NCI-H2029 treated with DMSO at 0.1 percent for 48 hours (cell line): ENCODE data around the gene IRX5.

ENCODE experiments used
- DNase-seq: peaks from one replicate; lab custom pipeline; 2025; lab: John Stamatoyannopoulos, UW

Gene IRX5

GRCh38 chr16:54931120-54932014 lies 702 bp downstream of the IRX5 start:
- DNase-seq = no peak

GRCh38 chr16:54932021-54932660 lies 1.5 kb downstream of the IRX5 start:
- DNase-seq = no peak

DNA sequence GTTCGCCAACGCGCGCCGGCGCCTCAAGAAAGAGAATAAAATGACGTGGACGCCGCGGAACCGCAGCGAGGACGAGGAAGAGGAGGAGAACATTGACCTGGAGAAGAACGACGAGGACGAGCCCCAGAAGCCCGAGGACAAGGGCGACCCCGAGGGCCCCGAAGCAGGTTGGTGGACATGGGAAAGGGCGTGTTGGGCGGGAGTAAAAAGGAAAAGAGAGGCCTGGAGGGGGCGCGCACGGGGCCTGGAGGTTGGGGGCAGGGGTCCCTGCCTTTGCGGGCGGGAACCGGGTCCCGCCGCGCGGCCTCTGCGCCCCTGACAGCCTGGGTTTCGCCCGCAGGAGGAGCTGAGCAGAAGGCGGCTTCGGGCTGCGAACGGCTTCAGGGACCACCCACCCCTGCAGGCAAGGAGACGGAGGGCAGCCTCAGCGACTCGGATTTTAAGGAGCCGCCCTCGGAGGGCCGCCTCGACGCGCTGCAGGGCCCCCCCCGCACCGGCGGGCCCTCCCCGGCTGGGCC lies 2.1 kb downstream of the IRX5 start:
- no peak for DNase-seq

GRCh38 chr16:54933281-54934011 lies 2.8 kb downstream of the IRX5 start:
- DNase-seq = no peak

DNA sequence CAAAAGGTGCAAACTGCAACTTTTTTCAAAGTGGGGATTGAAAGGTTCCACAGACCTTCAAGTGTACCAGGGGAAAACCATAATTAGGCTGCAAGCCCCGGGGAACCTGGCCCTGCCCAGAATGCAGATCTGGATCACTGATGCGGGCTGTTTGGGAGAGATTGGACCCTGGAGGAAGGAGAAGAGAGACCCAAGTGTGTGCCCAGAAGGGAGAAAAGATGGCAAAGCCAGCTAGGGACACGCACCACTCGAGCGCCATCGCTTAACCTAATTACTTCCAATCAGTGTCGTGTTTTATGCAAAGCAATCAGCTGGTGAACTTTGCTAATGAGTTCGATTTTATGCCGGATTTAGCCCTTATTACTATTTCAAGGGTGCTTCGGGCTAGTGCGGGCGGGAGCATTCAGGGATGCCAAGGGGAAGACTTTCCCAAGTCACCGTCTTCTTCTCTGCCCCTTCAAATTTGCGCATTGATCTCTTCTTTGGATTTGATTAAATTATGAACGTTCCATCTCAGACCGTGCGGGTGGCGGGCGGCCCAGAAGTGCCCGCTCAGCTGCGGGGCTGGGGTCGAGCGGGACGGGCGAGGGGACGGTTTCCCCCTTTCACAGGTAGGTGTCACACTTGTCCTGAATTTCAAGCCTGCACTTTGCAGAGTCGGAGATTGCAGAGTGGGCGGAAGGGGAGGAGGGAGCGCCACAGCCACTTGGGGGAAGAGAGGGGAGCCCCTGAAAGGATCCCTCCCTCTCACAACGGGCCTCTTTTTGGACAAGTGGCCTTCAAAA lies 4.0 kb downstream of the IRX5 start:
- no peak for DNase-seq

GRCh38 chr16:54935266-54935968 lies 4.8 kb downstream of the IRX5 start:
- no peak for DNase-seq

GRCh38 chr16:54936201-54936978 lies 5.7 kb downstream of the IRX5 start:
- no peak for DNase-seq

DNA sequence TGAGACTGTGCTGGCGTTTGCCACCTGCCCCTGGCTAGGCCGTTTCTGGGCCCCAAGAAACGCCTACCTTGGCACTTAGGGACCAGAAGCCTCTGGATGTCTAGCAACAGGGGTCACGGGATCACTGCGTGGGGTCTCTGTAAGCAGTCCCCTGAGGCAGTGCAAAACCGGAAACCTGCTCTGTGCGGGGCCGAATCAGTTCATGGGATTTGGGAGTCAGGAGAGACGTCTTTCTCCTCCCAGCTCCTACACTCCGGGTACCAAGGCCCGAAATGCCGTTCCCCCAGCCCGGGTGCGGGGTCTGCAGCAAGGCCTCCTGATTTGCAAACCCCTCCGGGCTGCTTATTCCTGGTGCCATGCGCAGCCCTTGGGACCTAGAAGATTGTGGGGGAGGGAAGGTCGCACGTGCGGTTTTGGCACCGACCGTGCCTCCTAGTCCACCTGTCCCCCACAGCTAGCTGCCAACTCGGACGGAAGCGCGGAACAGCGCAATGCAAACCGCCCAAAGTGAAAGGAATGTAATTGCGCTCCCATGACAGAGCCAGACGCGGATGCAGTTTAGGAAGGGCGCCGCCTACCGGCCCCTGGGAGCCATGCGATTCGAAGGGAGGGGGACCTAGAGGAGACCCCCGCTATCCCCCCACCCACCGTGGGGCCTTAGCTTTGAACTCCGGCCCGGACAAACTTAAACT lies 6.5 kb downstream of the IRX5 start:
- no peak for DNase-seq

DNA sequence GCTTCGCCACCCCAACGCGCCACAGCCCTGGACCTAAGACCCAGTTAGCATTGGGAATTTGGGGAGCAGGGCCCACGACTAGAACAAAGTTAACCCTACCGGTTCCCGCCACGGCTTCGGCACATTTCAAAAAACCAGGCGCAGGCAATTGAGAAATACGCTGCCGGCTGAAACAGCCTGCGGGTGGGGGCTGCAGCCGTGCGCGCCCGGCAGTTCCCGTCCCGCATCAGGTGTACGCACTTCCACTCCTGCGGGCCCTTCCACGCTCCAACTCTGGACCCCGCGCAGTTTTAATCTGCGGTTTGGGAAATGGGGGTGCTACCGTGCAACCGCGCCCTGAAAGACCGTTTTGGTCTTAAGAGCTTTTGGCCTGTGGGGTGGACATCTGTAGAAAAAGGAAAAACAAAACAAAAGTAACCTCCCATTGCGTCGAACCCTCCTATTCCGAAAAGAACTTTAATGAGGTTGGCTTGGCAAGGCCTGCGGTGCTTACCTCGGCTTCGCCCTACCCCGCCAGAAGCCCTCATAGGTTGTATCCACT lies 7.1 kb downstream of the IRX5 start:
- DNase-seq = no peak

GRCh38 chr16:54938212-54939028 lies 7.8 kb downstream of the IRX5 start:
- DNase-seq = no peak

DNA sequence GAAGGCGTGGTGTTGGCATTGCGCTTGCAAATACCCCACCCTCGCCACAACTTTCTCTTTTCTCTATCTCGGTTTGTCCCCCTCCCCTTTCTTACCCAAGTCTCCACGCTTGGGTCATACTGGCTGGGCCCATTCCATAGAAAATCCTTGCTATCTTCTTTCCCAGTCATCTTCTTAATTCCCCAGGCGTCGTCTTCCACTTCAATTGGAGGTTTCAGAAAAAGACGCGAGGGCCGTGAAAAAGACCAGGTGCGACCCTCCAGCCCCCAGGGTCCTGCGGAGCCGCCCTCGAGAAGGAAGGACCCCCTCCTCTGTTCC lies 8.3 kb downstream of the IRX5 start:
- DNase-seq = no peak

GRCh38 chr16:54939510-54940278 lies 9.0 kb downstream of the IRX5 start:
- DNase-seq = no peak

GRCh38 chr16:54940279-54940604 lies 9.6 kb downstream of the IRX5 start:
- no peak for DNase-seq

DNA sequence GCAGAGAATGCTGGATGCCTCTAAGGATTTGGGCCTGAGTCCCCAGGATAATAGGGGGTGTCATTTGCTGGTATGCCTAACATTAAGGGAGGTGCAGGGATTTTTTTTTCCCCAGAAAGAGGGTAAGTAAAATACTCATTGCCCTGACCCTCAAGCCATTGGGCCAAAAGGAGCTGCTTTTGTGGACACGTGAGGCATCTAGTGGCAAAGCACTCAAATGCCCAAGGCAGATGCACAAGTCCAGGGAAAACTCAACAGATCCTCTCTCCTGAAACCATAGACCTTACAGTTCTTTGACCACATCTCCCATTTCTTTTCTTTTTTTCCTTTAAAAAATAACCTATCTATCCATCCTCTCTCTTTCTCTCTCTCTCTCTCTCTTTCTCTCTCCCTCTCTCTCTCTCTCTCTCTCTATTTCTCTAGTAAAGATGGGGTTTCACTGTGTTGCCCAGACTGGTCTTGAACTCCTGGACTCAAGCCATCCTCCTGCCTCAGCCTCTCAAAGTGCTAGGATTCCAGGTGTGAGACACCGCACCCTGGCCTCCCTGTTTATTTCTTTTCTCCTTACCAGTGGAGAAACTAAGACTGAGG lies 11.8 kb downstream of the IRX5 start:
- DNase-seq = no peak

GRCh38 chr16:54944002-54944401 lies 13.3 kb downstream of the IRX5 start:
- no peak for DNase-seq

GRCh38 chr16:54945063-54945462 lies 14.4 kb downstream of the IRX5 start:
- DNase-seq = no peak

DNA sequence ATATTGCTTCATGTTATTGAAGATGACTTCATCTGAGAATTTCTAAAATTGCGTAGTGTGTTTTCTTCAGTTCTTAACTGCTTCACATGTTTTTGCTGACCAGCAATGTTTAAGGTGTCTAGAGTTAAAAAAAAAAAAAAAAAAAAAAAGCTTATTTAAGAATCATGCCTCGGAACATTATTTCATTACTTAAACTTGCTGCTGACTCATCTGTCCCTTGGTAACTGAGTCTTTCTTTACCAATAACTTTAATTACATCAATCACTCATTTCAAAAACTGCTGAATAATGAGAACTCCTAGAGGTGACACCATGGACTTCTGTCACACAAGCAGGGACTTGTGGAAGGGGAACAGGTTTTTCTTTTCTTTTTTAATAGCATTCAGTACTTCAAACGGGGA lies 16.2 kb downstream of the IRX5 start:
- no peak for DNase-seq

- DNase-seq = no peak
These were observed 17.0 kb downstream of the IRX5 start for GRCh38 chr16:54947616-54948015.
